ENCODE measurements around the gene ATXN7L1. TPM values are rescaled to one million over a fixed set of nuclear protein-coding genes. Genes with fewer than 3 reads are reported as not detected.

ATXN7L1 gene
- total and polyA plus RNA-seq, 2 of the 8 experiments (the other 6 are each of a cell fraction or from before 2014, with no cell fraction given): 14.3 to 34.0 TPM

DNA sequence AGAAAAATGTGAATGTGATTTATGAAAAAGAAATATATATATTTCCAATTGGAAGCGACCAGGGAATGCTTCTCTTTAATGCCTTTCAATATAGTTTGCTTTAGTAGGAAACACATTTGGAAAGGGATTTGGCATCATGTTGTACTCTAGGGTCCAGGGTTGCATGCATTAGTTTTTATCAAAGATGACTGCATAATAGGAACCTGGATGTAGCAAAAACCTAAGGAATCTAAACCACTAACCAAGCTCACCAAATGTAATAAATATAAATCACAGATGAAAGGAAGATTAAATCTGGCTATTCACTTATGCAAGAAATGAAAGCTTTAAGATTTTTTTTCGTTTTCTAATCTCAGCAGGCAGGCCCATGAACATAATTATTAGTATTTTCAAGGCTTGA is 120.0 kb downstream of the ATXN7L1 start (continued):
- TF ChIP-seq, protein P1, sequence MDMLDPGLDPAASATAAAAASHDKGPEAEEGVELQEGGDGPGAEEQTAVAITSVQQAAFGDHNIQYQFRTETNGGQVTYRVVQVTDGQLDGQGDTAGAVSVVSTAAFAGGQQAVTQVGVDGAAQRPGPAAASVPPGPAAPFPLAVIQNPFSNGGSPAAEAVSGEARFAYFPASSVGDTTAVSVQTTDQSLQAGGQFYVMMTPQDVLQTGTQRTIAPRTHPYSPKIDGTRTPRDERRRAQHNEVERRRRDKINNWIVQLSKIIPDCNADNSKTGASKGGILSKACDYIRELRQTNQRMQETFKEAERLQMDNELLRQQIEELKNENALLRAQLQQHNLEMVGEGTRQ (IDR thresholded peaks at IDR 0.05; ENCODE audit: low read length): no peak
- TF ChIP-seq GTF2F1 (IDR thresholded peaks at IDR 0.05; ENCODE audit: borderline replicate concordance, low read depth, low read length) (no peak), HDAC2 (IDR thresholded peaks at IDR 0.05; ENCODE audit: borderline replicate concordance in 1 of 2, low read depth in 2 of 2, low read length in 2 of 2) (no peak), CTBP2 (IDR thresholded peaks at IDR 0.05; ENCODE audit: borderline replicate concordance, insufficient read depth, insufficient read length, low read length) (no peak), TAF7 (optimal IDR thresholded peaks at IDR 0.05; ENCODE audit: borderline replicate concordance, low read depth, low read length) (no peak), RNF2 (IDR thresholded peaks at IDR 0.05; ENCODE audit: borderline replicate concordance, low read depth, low read length, missing control alignments, poor library complexity, severe bottlenecking) (no peak)
- TF ChIP-seq, protein P2, sequence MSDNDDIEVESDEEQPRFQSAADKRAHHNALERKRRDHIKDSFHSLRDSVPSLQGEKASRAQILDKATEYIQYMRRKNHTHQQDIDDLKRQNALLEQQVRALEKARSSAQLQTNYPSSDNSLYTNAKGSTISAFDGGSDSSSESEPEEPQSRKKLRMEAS (IDR thresholded peaks at IDR 0.05): no peak

Measured in H1 (cell line).